Frontal cortex (tissue), 4 donors: ENCODE measurements around the gene C1QTNF4. TPM values are rescaled to one million over a fixed set of nuclear protein-coding genes. Genes with fewer than 3 reads are reported as not detected.
"Not testable (repeated sequence)": the region's sequence is repeated elsewhere in the genome, so short reads cannot be mapped to it uniquely, and the experiment has no call there.

Experiments used
- DNase-seq, 2 donors: peaks; one replicate each; pipeline ENCODE4 v3.0.0; 2012; ENCODE audit warnings: low spot score in 2 of 2
- FAIRE-seq: peaks from 2 replicates; lab custom pipeline; 2012; peaks lifted over from hg19 to GRCh38; lab: Jason Lieb, UNC
- total RNA-seq: library from RNA; depleted of rRNA; stranded (reverse); fragments of >200 nt; gene quantifications from one replicate; pipeline ENCODE4 v1.2.3, GENCODE V29; 2014
- donor health status: control.
- donor health status: control.
- donor health status: control.

Gene C1QTNF4
- total RNA-seq, 1 donor from 2014 or later = 14.7 TPM

- DNase-seq (no peak), FAIRE-seq (no peak)
These were observed 22.9 kb downstream of the C1QTNF4 start for GRCh38 chr11:47571357-47571729.

GRCh38 chr11:47570651-47571356 lies 23.4 kb downstream of the C1QTNF4 start:
- FAIRE-seq = no peak
- peak; percentile 0 to 3 for DNase-seq

- DNase-seq = no peak
- no peak for FAIRE-seq
These were observed 24.6 kb downstream of the C1QTNF4 start for GRCh38 chr11:47569646-47570045.

- no peak for FAIRE-seq
- DNase-seq = no peak
These were observed 28.0 kb downstream of the C1QTNF4 start for GRCh38 chr11:47566149-47566698.

- FAIRE-seq = no peak
- peak; percentile 62 to 68 for DNase-seq
These were observed 28.7 kb downstream of the C1QTNF4 start, which contains the start of gene PTPMT1 for GRCh38 chr11:47565340-47566148. PTPMT1 (plus strand) TSS chr11:47565599; CDS start chr11:47565623, 24 bp downstream.

- FAIRE-seq (no peak), DNase-seq (peak in 1 of 2 donors; percentile 5)
These were observed 29.3 kb downstream of the C1QTNF4 start for GRCh38 chr11:47564933-47565339.

- not testable (repeated sequence) for FAIRE-seq, DNase-seq
These were observed 29.8 kb downstream of the C1QTNF4 start for GRCh38 chr11:47564366-47564765.

- DNase-seq, FAIRE-seq: not testable (repeated sequence)
These were observed 31.8 kb downstream of the C1QTNF4 start for GRCh38 chr11:47562393-47562792.

- no peak for FAIRE-seq
These were observed 33.8 kb downstream of the C1QTNF4 start for GRCh38 chr11:47560426-47560825.

GRCh38 chr11:47558695-47559094 lies 35.5 kb downstream of the C1QTNF4 start:
- DNase-seq (no peak), FAIRE-seq (peak; percentile 99)

More at GRCh38 chr11:47560426-47560825, 33.8 kb downstream of the C1QTNF4 start:
- no peak for DNase-seq

- DNase-seq, FAIRE-seq: not testable (repeated sequence)
These were observed 37.2 kb downstream of the C1QTNF4 start for GRCh38 chr11:47557004-47557403.

GRCh38 chr11:47553406-47553743 lies 40.8 kb downstream of the C1QTNF4 start:
- DNase-seq (no peak), FAIRE-seq (no peak)

- peak; percentile 89 to 91 for DNase-seq
- no peak for FAIRE-seq
These were observed 41.4 kb downstream of the C1QTNF4 start, which contains the start of gene CELF1 for GRCh38 chr11:47552566-47553405. CELF1 (minus strand) TSS chr11:47553132; CDS start chr11:47499523, 53,609 bp downstream.

GRCh38 chr11:47552056-47552565 lies 42.1 kb downstream of the C1QTNF4 start:
- DNase-seq (no peak), FAIRE-seq (no peak)

- no peak for FAIRE-seq
- DNase-seq = no peak
These were observed 43.1 kb downstream of the C1QTNF4 start for GRCh38 chr11:47551086-47551485.

- no peak for DNase-seq
- FAIRE-seq = no peak
These were observed 43.7 kb downstream of the C1QTNF4 start for GRCh38 chr11:47550288-47551047.

GRCh38 chr11:47546274-47546673 lies 47.9 kb downstream of the C1QTNF4 start:
- not testable (repeated sequence) for FAIRE-seq, DNase-seq

- no peak for FAIRE-seq
- DNase-seq = no peak
These were observed 48.9 kb downstream of the C1QTNF4 start for GRCh38 chr11:47545298-47545697.

- FAIRE-seq = no peak
- DNase-seq = no peak
These were observed 53.1 kb downstream of the C1QTNF4 start for GRCh38 chr11:47541070-47541469.
